GM21529 (cell line): ENCODE data around the gene ATP11C.
"Not testable (repeated sequence)": the region's sequence is repeated elsewhere in the genome, so short reads cannot be mapped to it uniquely, and the experiment has no call there.

Source experiments
- ATAC-seq: cut with Tn5 transposase; IDR thresholded peaks from one replicate; pipeline ENCODE4 v1.9.1; 2021; ENCODE audit not compliant: unreplicated experiment

The ATP11C gene

GRCh38 chrX:139864640-139865039 is 68.2 kb downstream of the ATP11C start:
- ATAC-seq, result no peak

- ATAC-seq, result no peak
Measured at GRCh38 chrX:139862208-139862607, 70.6 kb downstream of the ATP11C start.

GRCh38 chrX:139856826-139857225 is 76.0 kb downstream of the ATP11C start:
- not testable (repeated sequence) for ATAC-seq

GRCh38 chrX:139851730-139852129 is 81.1 kb downstream of the ATP11C start:
- ATAC-seq, result no peak

GRCh38 chrX:139850968-139851367 is 81.9 kb downstream of the ATP11C start:
- no peak for ATAC-seq

- ATAC-seq, result peak; percentile 83
Measured at GRCh38 chrX:139844884-139845283, 88.0 kb downstream of the ATP11C start.

- peak; percentile 60 for ATAC-seq
Measured at GRCh38 chrX:139844163-139844562, 88.7 kb downstream of the ATP11C start.

- ATAC-seq, result no peak
Measured at GRCh38 chrX:139842326-139843185, 90.3 kb downstream of the ATP11C start.

GRCh38 chrX:139836335-139836734 is 96.5 kb downstream of the ATP11C start:
- not testable (repeated sequence) for ATAC-seq

GRCh38 chrX:139834879-139835278 is 98.0 kb downstream of the ATP11C start:
- no peak for ATAC-seq

GRCh38 chrX:139832718-139833309 is 100.0 kb downstream of the ATP11C start:
- no peak for ATAC-seq

GRCh38 chrX:139831675-139832456 is 101.0 kb downstream of the ATP11C start:
- ATAC-seq, result peak; percentile 84

- no peak for ATAC-seq
Measured at GRCh38 chrX:139831017-139831416, 101.8 kb downstream of the ATP11C start.

- no peak for ATAC-seq
Measured at GRCh38 chrX:139828830-139829229, 104.0 kb downstream of the ATP11C start.

- no peak for ATAC-seq
Measured at GRCh38 chrX:139828033-139828432, 104.8 kb downstream of the ATP11C start.

GRCh38 chrX:139826065-139827044 is 106.5 kb downstream of the ATP11C start:
- ATAC-seq, result peak; percentile 45

GRCh38 chrX:139825618-139826017 is 107.2 kb downstream of the ATP11C start:
- peak; percentile 24 for ATAC-seq

- no peak for ATAC-seq
Measured at GRCh38 chrX:139823806-139824205, 109.0 kb downstream of the ATP11C start.

GRCh38 chrX:139820358-139820984 is 112.4 kb downstream of the ATP11C start:
- no peak for ATAC-seq

- no peak for ATAC-seq
Measured at GRCh38 chrX:139816204-139816603, 116.6 kb downstream of the ATP11C start.
